K562 (cell line): ENCODE data around the gene VKORC1. TPM values are rescaled to one million over a fixed set of nuclear protein-coding genes. Genes with fewer than 3 reads are reported as not detected.

Experiments used
- ATF3 ChIP-seq, 2 experiments: fragments of 450-650 bp in 1 of 2; sonication (generic) in 1 of 2; formaldehyde crosslinking in 1 of 2; IDR thresholded peaks in 1 of 2; conservative IDR thresholded peaks in 1 of 2; 2 replicates each; pipeline versions ENCODE4 v1.6.1 to v1.8.1; 2016 to 2023; ENCODE audit warnings: mild to moderate bottlenecking in 2 of 2, moderate library complexity in 2 of 2, inconsistent platforms in 1 of 2, missing genetic modification reagents in 1 of 2
- CEBPG ChIP-seq, 3 experiments: fragments of 200-800 bp in 1 of 3; sonication (Bioruptor generic) in 1 of 3; sonication (generic) in 1 of 3; formaldehyde crosslinking in 1 of 3; IDR thresholded peaks in 2 of 3; conservative IDR thresholded peaks in 1 of 3; 2 replicates each; pipeline versions ENCODE4 v1.6.1 to v1.8.0; 2016 to 2022; ENCODE audit warnings: missing compliant biosample characterization in 2 of 3, missing genetic modification characterization in 2 of 3, mild to moderate bottlenecking in 1 of 3, missing genetic modification reagents in 1 of 3
- ELF4 ChIP-seq: fragments of 450-650 bp; formaldehyde crosslinking; IDR thresholded peaks from 2 replicates; pipeline ENCODE4 v1.4.0; 2022; ENCODE audit warnings: missing genetic modification characterization
- MCM7 ChIP-seq, 2 experiments: fragments of 450-650 bp; IDR thresholded peaks; 2 replicates each; pipeline ENCODE4 v1.6.1; 2016 to 2018
- MEIS2 ChIP-seq: fragments of 450-650 bp; IDR thresholded peaks from 2 replicates; pipeline ENCODE4 v1.6.1; 2014; ENCODE audit warnings: mild to moderate bottlenecking; ENCODE audit not compliant: partially characterized antibody
- MLLT1 ChIP-seq, 2 experiments: fragments of 450-650 bp; IDR thresholded peaks; 2 replicates each; pipeline ENCODE4 v1.6.1; 2016
- NR2C2 ChIP-seq, 2 experiments: fragments of 200-800 bp in 1 of 2; sonication (Bioruptor generic) in 1 of 2; sonication (generic) in 1 of 2; formaldehyde crosslinking in 1 of 2; IDR thresholded peaks; 2 replicates each; pipeline versions ENCODE4 v1.6.1 to v1.8.0; 2016 to 2022; ENCODE audit warnings: mild to moderate bottlenecking in 1 of 2, missing compliant biosample characterization in 1 of 2, missing genetic modification characterization in 1 of 2, missing genetic modification reagents in 1 of 2
- PHF8 ChIP-seq: fragments of 200-600 bp; sonication (generic); IDR thresholded peaks from 2 replicates; pipeline ENCODE4 v1.6.1; 2012; ENCODE audit warnings: mixed run types, mild to moderate bottlenecking, inconsistent platforms, low read length, moderate library complexity, borderline replicate concordance
- PRDM10 ChIP-seq: fragments of 450-650 bp; IDR thresholded peaks from 2 replicates; pipeline ENCODE4 v1.6.1; 2018; ENCODE audit not compliant: partially characterized antibody
- RAD51 ChIP-seq: fragments of 450-650 bp; IDR thresholded peaks from 2 replicates; pipeline ENCODE4 v1.7.1; 2016; ENCODE audit warnings: low read depth, mild to moderate bottlenecking, borderline replicate concordance
- RBFOX2 ChIP-seq: fragments of 200-400 bp; formaldehyde crosslinking; IDR thresholded peaks from 2 replicates; pipeline ENCODE4 v1.6.1; 2017; ENCODE audit warnings: low read depth, mild to moderate bottlenecking, low read length, moderate library complexity
- polyA plus RNA-seq, 8 experiments: library from polyadenylated mRNA; depleted of rRNA in 4 of 8; stranded (reverse) in 5 of 8; unstranded in 3 of 8; fragments of >200 nt; fragmentation: Nextera tagmentation in 2 of 8; fragmentation: Illumina TruSeq in 1 of 8; extraction: Ambion mirVana in 2 of 8; extraction: Trizol in 1 of 8; gene quantifications; 2 replicates each; pipeline versions ENCODE4 v1.2.1 to v1.2.3, GENCODE V29; 2011 to 2014; ENCODE audit warnings: inconsistent platforms in 1 of 8, missing spikeins in 1 of 8
- total RNA-seq, 7 experiments: library from RNA; depleted of rRNA in 6 of 7; stranded (reverse); fragments of >200 nt in 6 of 7; fragmentation: Illumina TruSeq in 2 of 7; extraction: Trizol in 2 of 7; gene quantifications; 2 replicates each; pipeline versions ENCODE4 v1.2.1 to v1.2.3, GENCODE V29; 2011 to 2021; ENCODE audit warnings: low replicate concordance in 1 of 7
- TF ChIP-seq, protein P1 (sequence below): fragments of 250-450 bp; sonication (Bioruptor Pico); IDR thresholded peaks from 2 replicates; pipeline ENCODE4 v1.8.0; 2022; ENCODE audit warnings: inconsistent platforms
- TF ChIP-seq, protein P2 (sequence below): fragments of 450-650 bp; formaldehyde crosslinking; IDR thresholded peaks from 2 replicates; pipeline ENCODE4 v1.4.0; 2020; ENCODE audit warnings: mild to moderate bottlenecking, mixed read lengths

VKORC1 gene
- total and polyA plus RNA-seq, 9 of the 15 experiments (the other 6 are each of a cell fraction or from before 2014, with no cell fraction given) = 30.0 to 119 (median 62.1) TPM

DNA sequence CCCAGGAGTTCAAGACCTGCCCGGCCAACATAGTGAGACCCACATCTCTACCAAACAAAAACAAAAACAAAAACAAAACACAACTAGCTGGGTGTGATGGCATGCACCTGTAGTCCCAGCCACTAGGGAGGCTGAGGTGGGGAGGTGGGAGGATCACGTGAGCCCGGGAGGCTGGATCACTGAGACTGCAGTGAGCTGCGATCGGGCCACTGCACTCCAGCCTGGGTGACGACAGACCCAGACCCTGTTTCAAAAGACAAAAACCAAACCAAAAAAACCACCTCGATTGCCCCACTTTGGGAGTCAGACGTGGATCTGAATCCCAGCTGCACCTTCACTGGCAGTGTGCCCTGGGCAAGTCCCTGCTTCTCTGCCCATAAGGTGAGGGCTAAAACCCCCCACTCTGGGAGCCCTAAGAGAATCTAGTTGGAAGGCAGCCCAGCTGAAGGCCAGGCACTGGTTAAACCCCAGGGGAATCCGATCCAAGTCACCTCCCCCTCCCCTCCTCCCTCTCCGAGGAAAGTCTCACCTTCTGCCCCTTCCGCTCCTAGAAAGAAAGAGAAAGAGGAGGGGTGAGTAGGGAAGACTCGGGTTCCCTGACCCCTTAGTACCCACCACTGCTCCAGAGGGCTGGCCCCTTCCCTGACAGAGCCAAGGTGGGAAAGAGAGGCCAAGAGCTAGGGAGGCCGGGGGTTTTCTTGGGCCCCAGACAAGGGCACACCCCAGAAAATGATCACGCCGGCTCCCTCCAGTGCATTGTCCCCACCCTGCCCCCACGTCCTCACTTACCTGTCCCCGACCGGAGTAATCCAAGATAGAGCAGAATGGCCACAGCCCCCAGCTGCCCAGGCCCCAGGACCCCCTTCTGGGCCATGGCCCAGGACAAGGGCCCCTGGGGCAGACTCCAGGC, 40.3 kb upstream of the VKORC1 start (continued):
- TF ChIP-seq ATF3 (IDR thresholded peaks at IDR 0.05) (peak; percentile 30; the same call in 1 of the 2 replicates), ATF3 (CRISPR knock-in tag; conservative IDR thresholded peaks at IDR 0.05) (no peak), RAD51 (peak; percentile 80), CEBPG (CRISPR knock-in tag; IDR thresholded peaks at IDR 0.05) (peak; percentile 56; the same call in 1 of the 2 replicates), CEBPG (tag; conservative IDR thresholded peaks at IDR 0.05 in 1 of 2, IDR thresholded peaks at IDR 0.05 in 1 of 2) (peak; percentile 51 to 58; a peak in 2 of 4 replicates), NR2C2 (CRISPR knock-in tag; IDR thresholded peaks at IDR 0.05) (no peak), NR2C2 (tag; IDR thresholded peaks at IDR 0.05) (peak; percentile 37; the same call in 1 of the 2 replicates), MCM7 (IDR thresholded peaks at IDR 0.05) (no peak), PRDM10 (peak; percentile 63), PHF8 (peak; percentile 9; the same call in 1 of the 2 replicates), MEIS2 (no peak), MLLT1 (IDR thresholded peaks at IDR 0.05) (peak in 1 of 2 experiments; percentile 43; a peak in 1 of 4 replicates), ELF4 (0 out of 2 replicates have a peak, but pooled peaks have one; percentile 21), RBFOX2 (peak; percentile 13; the same call in 1 of the 2 replicates)
- TF ChIP-seq, protein P1, sequence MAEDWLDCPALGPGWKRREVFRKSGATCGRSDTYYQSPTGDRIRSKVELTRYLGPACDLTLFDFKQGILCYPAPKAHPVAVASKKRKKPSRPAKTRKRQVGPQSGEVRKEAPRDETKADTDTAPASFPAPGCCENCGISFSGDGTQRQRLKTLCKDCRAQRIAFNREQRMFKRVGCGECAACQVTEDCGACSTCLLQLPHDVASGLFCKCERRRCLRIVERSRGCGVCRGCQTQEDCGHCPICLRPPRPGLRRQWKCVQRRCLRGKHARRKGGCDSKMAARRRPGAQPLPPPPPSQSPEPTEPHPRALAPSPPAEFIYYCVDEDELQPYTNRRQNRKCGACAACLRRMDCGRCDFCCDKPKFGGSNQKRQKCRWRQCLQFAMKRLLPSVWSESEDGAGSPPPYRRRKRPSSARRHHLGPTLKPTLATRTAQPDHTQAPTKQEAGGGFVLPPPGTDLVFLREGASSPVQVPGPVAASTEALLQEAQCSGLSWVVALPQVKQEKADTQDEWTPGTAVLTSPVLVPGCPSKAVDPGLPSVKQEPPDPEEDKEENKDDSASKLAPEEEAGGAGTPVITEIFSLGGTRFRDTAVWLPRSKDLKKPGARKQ (CRISPR knock-in tag) = no peak
- TF ChIP-seq, protein P2, sequence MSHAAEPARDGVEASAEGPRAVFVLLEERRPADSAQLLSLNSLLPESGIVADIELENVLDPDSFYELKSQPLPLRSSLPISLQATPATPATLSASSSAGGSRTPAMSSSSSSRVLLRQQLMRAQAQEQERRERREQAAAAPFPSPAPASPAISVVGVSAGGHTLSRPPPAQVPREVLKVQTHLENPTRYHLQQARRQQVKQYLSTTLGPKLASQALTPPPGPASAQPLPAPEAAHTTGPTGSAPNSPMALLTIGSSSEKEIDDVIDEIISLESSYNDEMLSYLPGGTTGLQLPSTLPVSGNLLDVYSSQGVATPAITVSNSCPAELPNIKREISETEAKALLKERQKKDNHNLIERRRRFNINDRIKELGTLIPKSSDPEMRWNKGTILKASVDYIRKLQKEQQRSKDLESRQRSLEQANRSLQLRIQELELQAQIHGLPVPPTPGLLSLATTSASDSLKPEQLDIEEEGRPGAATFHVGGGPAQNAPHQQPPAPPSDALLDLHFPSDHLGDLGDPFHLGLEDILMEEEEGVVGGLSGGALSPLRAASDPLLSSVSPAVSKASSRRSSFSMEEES (CRISPR knock-in tag) = peak; percentile 52
